Suprapubic skin (tissue), 4 donors: ENCODE data around the gene KAZN. TPM values are rescaled to one million over a fixed set of nuclear protein-coding genes. Genes with fewer than 3 reads are reported as not detected.

Experiments used
- DNase-seq, 2 donors: peaks; one replicate each; pipeline ENCODE4 v3.0.0-alpha.2; 2019; ENCODE audit warnings: low spot score in 2 of 2
- H3K27ac ChIP-seq: fragments of 200-600 bp; sonication (generic); one replicate; pipeline ENCODE4 v1.5.1; 2019
- H3K27me3 ChIP-seq: fragments of 200-600 bp; sonication (generic); one replicate; pipeline ENCODE4 v1.5.1; 2019
- H3K36me3 ChIP-seq: fragments of 200-600 bp; sonication (generic); one replicate; pipeline ENCODE4 v1.5.1; 2019
- H3K4me1 ChIP-seq: fragments of 200-600 bp; sonication (generic); one replicate; pipeline ENCODE4 v1.5.1; 2019
- H3K4me3 ChIP-seq: fragments of 200-600 bp; sonication (generic); one replicate; pipeline ENCODE4 v1.5.1; 2019; ENCODE audit warnings: mild to moderate bottlenecking
- H3K9me3 ChIP-seq: fragments of 200-600 bp; sonication (generic); one replicate; pipeline ENCODE4 v1.5.1; 2019
- CTCF ChIP-seq, 2 donors: fragments of 200-600 bp in 1 of 2; fragments of 450-650 bp in 1 of 2; sonication (generic) in 1 of 2; IDR thresholded peaks; one replicate each; pipeline ENCODE4 v1.5.1; 2016 to 2019; ENCODE audit warnings: antibody characterized with exemption in 2 of 2, mild to moderate bottlenecking in 1 of 2, moderate library complexity in 1 of 2
- EP300 ChIP-seq: sonication (generic); formaldehyde crosslinking; IDR thresholded peaks from one replicate; pipeline ENCODE4 v1.6.1; 2017; ENCODE audit warnings: antibody characterized with exemption
- POLR2A ChIP-seq, 2 donors: fragments of 450-650 bp; IDR thresholded peaks; one replicate each; pipeline ENCODE4 v1.6.1; 2017; ENCODE audit warnings: antibody characterized with exemption in 2 of 2, mild to moderate bottlenecking in 2 of 2, moderate library complexity in 2 of 2
- POLR2AphosphoS5 ChIP-seq, 3 donors: sonication (generic); formaldehyde crosslinking; IDR thresholded peaks; one replicate each; pipeline ENCODE4 v1.6.1; 2017; ENCODE audit warnings: antibody characterized with exemption in 3 of 3
- WGBS: methylation state at CpG from one replicate; pipeline ENCODE4 v1.1.5; 2018; 5-methylcytosine and 5-hydroxymethylcytosine counted together
- total RNA-seq, 4 donors: library from RNA; depleted of rRNA; stranded (reverse); fragments of >200 nt; gene quantifications; one replicate each; pipeline ENCODE4 v1.1.0, GENCODE V29; 2016

KAZN gene
- total RNA-seq, 4 donors from 2014 or later = 29.2 to 37.5 (median 31.7) TPM

- H3K27me3 ChIP-seq = no peaks in the 10 kb centered on the region
- no peaks in the 10 kb centered on the region for H3K36me3 ChIP-seq
- no peaks in the 10 kb centered on the region for H3K4me1 ChIP-seq
- WGBS = 94% methylated on average over 5 of the region's 5 CpGs
- H3K4me3 ChIP-seq = no peak overlapping the region
- DNase-seq = no peak
- no peak overlapping the region for H3K27ac ChIP-seq
- TF ChIP-seq POLR2A (IDR thresholded peaks at IDR 0.05) = no peak
- no peak for TF ChIP-seq EP300
- no peak for TF ChIP-seq POLR2AphosphoS5 (IDR thresholded peaks at IDR 0.05)
- no peak for TF ChIP-seq CTCF (IDR thresholded peaks at IDR 0.05)
- H3K9me3 ChIP-seq = no peaks in the 10 kb centered on the region
These were observed 13.8 kb downstream of the KAZN start for GRCh38 chr1:14612256-14612655.

- Histone ChIP-seq H3K9me3 (no peaks in the 10 kb centered on the region), H3K27me3 (no peaks in the 10 kb centered on the region), H3K27ac (no peak overlapping the region), H3K36me3 (no peaks in the 10 kb centered on the region), H3K4me1 (no peaks in the 10 kb centered on the region), H3K4me3 (no peak overlapping the region)
- 54% methylated on average over 3 of the region's 3 CpGs for WGBS
- TF ChIP-seq EP300 (no peak), POLR2AphosphoS5 (IDR thresholded peaks at IDR 0.05) (no peak), POLR2A (IDR thresholded peaks at IDR 0.05) (no peak), CTCF (IDR thresholded peaks at IDR 0.05) (no peak)
- no peak for DNase-seq
These were observed 15.4 kb downstream of the KAZN start for GRCh38 chr1:14613926-14614325.

- Histone ChIP-seq H3K27ac (no peak overlapping the region), H3K4me1 (no peaks in the 10 kb centered on the region), H3K27me3 (no peaks in the 10 kb centered on the region), H3K4me3 (no peak overlapping the region), H3K9me3 (no peaks in the 10 kb centered on the region), H3K36me3 (no peaks in the 10 kb centered on the region)
- DNase-seq = no peak
- 88% methylated on average over 6 of the region's 6 CpGs for WGBS
- TF ChIP-seq POLR2AphosphoS5 (IDR thresholded peaks at IDR 0.05) (no peak), CTCF (IDR thresholded peaks at IDR 0.05) (no peak), POLR2A (IDR thresholded peaks at IDR 0.05) (no peak), EP300 (no peak)
These were observed 15.9 kb downstream of the KAZN start for GRCh38 chr1:14614341-14614740.

GRCh38 chr1:14615549-14616218 lies 17.2 kb downstream of the KAZN start:
- TF ChIP-seq POLR2A (IDR thresholded peaks at IDR 0.05) (no peak), POLR2AphosphoS5 (IDR thresholded peaks at IDR 0.05) (no peak), CTCF (IDR thresholded peaks at IDR 0.05) (no peak), EP300 (no peak)
- H3K4me3 ChIP-seq = no peak overlapping the region
- WGBS = 86% methylated on average over 11 of the region's 12 CpGs
- H3K27me3 ChIP-seq = no peaks in the 10 kb centered on the region
- H3K27ac ChIP-seq = no peak overlapping the region
- H3K36me3 ChIP-seq = no peaks in the 10 kb centered on the region
- no peaks in the 10 kb centered on the region for H3K4me1 ChIP-seq
- H3K9me3 ChIP-seq = no peaks in the 10 kb centered on the region
- no peak for DNase-seq

GRCh38 chr1:14616632-14617396 lies 18.3 kb downstream of the KAZN start:
- H3K4me3 ChIP-seq = no peak overlapping the region
- H3K4me1 ChIP-seq = no peaks in the 10 kb centered on the region
- no peaks in the 10 kb centered on the region for H3K9me3 ChIP-seq
- DNase-seq = no peak
- H3K27me3 ChIP-seq = no peaks in the 10 kb centered on the region
- WGBS = 90% methylated on average over 11 of the region's 11 CpGs
- TF ChIP-seq POLR2AphosphoS5 (IDR thresholded peaks at IDR 0.05) = no peak
- no peak for TF ChIP-seq POLR2A (IDR thresholded peaks at IDR 0.05)
- no peak for TF ChIP-seq EP300
- no peak for TF ChIP-seq CTCF (IDR thresholded peaks at IDR 0.05)
- H3K27ac ChIP-seq = no peak overlapping the region
- H3K36me3 ChIP-seq = no peaks in the 10 kb centered on the region
